WI38 (cell line): ENCODE data around the gene GALNS.

Experiments
- H3K4me3 ChIP-seq: 2 replicates; pipeline ENCODE4 v1.5.1; 2011; ENCODE audit warnings: low read depth, mild to moderate bottlenecking, control low read depth, low read length
- TF ChIP-seq, protein P1 (sequence below): IDR thresholded peaks from 2 replicates; pipeline ENCODE4 v1.5.1; 2012; ENCODE audit warnings: low read depth, mild to moderate bottlenecking, control low read depth, low read length

The GALNS gene

DNA sequence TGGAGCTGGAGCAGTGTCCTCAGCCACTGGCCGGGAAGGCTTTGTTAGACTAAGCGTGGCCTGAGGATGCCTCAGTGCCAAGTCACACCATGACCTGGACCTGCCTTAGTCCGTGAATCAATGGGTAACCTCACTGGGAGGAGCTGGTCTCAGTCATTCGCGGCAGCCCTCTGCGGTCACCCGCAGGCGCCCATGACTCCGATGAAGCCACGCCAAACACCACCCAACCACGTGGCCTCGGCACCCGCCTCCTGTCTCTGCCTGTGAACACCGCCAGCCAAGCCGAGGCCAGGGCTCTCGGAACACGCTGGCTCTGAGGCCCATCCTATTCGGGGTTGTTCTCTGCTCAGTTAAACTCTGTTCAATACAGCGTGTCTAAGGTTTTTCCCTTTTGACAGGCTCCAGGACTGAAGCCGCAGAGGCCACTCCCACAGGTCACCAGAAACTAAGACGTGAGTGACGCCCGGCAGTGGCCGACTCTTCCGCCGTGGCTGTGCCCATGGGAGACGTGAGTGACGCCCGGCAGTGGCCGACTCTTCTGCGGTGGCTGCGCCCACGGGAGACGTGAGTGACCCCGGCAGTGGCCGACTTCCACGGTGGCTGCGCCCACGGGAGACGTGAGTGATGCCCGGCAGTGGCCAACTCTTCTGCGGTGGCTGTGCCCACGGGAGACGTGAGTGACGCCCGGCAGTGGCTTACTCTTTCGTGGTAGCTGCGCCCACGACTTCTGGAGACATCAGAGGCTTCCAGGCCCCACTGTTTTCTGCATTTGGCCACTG, 26.6 kb upstream of the GALNS start:
- TF ChIP-seq, protein P1, sequence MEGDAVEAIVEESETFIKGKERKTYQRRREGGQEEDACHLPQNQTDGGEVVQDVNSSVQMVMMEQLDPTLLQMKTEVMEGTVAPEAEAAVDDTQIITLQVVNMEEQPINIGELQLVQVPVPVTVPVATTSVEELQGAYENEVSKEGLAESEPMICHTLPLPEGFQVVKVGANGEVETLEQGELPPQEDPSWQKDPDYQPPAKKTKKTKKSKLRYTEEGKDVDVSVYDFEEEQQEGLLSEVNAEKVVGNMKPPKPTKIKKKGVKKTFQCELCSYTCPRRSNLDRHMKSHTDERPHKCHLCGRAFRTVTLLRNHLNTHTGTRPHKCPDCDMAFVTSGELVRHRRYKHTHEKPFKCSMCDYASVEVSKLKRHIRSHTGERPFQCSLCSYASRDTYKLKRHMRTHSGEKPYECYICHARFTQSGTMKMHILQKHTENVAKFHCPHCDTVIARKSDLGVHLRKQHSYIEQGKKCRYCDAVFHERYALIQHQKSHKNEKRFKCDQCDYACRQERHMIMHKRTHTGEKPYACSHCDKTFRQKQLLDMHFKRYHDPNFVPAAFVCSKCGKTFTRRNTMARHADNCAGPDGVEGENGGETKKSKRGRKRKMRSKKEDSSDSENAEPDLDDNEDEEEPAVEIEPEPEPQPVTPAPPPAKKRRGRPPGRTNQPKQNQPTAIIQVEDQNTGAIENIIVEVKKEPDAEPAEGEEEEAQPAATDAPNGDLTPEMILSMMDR = no peak
- H3K4me3 ChIP-seq = no peak overlapping the region

GRCh38 chr16:88882358-88883030, 25.7 kb upstream of the GALNS start:
- TF ChIP-seq, protein P1 = no peak
- H3K4me3 ChIP-seq = no peak overlapping the region

DNA sequence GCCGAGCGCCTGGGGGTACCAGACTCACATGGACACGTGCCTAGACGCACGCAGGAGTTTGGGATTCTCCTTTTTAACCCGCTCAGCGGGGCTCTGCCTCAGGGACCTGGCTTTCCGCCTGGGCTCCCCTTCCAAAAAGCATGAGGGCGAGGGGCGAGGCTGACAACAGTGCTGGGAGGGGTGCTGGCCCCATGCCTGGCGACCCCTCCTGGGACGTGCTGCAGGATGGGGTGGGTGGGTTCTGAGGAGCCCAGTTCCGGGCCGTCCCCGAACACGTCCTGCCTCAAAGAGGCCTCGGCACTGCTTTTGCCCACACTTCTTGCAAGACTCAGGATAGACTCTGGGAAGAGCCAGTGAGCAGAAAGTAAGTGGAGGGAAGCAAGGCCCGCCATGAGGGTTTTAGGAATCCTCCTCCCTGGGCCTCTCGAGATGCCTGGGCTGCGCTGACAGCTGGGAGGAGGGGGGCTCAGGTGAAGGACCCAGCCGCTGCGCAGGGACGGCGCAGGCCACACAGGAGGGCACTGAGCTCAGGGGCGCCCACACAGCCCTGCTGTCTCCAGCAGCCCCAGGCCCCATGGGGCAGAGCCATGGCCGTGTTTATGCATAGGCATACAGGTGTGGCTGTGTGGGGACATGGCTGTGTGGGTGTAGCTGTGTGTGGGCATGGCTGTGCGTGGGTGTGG, 25.1 kb upstream of the GALNS start:
- no peak overlapping the region for H3K4me3 ChIP-seq
- TF ChIP-seq, protein P1 = no peak

DNA sequence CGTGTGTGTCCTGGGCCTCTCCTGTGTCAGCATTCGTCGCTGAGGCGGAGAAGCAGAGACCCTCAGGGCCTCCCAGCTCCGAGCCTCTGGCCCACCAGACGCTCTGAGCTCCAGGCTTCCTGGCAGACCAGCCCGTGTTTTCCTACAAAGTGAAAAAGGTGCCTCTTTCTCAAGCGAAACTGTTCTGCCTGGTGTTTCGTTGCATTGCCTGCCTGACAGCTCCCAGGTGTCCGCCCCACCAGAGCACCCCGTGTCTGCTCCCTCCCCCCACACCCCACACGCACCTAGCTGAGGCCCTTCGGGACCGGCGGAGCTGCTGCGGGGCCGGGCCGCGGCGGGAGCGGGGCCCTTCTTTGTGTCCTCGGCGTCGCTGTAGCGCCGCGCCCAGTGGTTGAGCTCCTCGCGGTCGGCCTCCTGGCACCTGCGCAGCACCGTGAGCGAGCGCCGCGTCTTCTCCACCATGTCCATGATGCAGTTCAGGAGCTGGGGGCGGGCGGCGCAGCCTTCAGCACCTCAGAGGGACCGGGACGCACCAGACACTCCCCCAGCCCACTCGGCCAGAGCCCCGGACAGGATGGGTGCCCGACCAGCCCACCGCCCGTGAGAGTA, 24.4 kb upstream of the GALNS start:
- H3K4me3 ChIP-seq = no peak overlapping the region
- TF ChIP-seq, protein P1 = no peak

GRCh38 chr16:88880226-88881006, 23.7 kb upstream of the GALNS start:
- no peak overlapping the region for H3K4me3 ChIP-seq
- TF ChIP-seq, protein P1 = no peak

- no peak overlapping the region for H3K4me3 ChIP-seq
- TF ChIP-seq, protein P1 = no peak
These were observed 23.0 kb upstream of the GALNS start for GRCh38 chr16:88879788-88880055.
